GM18909 (cell line): ENCODE data around the gene TMEM139.

Source experiments
- ATAC-seq: cut with Tn5 transposase; IDR thresholded peaks from one replicate; pipeline ENCODE4 v1.9.1; 2021; ENCODE audit warnings: mild to moderate bottlenecking; ENCODE audit not compliant: unreplicated experiment, poor library complexity

The TMEM139 gene

DNA sequence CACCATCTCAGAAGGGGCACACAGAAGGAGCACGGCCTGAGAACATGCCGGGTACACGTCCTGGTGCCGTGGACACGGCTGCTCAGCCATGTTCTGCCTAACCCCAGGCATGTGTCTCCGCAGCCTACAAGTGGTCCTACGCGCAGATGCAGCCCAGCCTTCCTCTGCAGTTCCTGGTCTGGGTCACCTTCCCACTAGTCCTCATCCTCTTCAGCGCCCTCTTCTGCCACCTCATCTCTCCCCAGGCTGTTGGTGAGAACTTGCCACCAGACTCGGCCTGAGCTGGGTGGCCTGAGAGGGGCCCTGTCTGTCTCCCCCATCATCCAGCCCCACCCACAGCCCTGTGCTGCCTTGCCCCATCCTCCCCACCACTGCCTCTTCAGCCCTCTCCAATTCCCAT is 36.5 kb downstream of the TMEM139 start:
- no peak for ATAC-seq

DNA sequence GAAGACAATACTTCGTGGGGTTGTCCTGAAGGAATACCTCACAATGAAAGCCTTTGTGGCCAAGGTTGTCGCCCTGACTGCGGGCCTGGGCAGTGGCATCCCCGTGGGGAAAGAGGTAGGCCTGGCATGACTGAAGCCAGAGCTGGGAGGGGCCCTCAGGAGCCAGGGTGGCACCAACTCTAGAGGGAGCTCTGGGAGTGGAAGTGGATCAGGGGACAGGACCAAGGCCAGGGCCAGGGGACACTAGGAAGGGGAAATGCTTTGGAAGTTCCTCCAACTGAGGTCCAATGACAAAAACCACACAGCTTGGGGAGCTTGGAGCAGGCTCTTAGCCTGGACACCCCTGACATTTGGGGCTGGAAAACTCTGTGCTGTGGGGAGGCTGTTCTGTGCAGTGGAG is 37.0 kb downstream of the TMEM139 start:
- no peak for ATAC-seq

DNA sequence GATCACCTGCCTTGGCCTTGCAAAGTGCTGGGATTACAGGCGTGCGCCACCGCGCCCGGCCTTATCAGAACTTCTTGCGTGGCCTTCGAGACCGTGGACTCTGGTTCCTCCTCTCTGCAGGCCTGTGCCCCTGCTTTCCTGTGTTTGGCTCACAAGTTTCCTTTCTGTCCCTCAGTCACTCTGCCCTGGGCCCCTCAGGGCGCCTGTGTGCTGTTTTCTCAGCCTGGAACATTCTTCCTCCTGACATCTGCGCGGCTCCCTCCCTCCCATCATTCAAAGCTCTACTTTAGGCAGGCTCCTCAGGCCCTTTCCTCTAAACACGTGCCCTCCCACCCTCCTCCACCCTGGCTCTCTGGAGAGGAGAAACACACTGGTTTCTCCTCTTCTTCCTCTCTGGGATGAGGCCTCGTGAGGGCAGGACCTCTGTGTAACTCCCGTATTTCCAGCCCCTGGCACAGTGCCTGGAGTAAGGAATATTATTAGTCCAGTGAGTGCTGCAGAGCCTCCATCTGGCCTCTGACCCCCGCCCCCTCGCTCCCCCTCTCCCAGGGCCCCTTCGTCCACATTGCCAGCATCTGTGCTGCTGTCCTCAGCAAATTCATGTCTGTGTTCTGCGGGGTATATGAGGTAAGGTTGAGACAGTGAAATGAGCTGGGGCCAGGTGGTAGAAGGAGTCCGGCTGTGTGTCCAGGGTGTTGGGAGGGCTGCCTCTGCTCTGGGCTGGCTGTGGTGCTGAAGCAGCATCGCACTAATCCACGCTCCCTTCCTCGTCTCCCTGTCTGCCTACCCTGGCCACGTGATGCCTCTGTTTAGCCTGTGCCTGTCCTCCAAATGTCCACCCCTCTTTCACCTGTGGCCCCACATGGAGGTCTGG is 38.2 kb downstream of the TMEM139 start:
- no peak for ATAC-seq

DNA sequence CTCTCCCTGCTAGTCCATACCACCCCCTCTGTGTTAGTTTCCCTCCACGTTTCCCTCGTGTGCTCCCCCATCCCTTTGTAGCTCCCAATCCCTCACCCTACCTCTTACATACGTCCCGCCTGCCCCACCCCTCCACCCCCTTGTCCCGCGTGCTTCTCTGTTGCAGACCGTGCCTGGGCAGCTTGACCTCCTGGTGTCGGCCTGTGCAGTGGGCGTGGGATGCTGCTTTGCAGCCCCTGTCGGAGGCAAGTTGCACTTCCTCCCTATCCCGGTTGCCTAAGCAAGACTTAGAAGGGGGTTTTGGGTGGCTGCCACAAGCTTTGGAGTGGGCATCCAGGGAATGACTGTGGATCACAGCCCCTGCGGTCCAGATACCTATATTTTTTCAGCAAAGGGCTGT is 38.9 kb downstream of the TMEM139 start:
- ATAC-seq: no peak

DNA sequence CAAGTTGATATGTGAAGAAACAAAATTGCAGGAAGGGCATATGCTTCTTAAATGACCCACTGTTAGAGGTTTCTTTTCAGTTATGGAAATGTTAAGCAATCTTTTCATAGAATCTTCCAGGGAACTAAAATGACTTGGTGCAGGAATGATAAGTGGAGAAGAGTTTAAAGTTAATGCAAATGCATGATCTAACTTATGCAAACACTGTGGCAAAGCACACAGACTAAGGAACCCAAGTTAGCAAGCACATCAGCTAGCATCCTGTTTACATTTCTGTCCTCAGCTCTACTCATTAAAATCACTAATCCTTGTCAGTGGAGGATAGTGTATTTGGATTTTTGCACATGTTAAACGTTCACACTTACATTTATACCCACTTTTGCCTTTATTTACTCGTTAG is 40.5 kb downstream of the TMEM139 start:
- ATAC-seq: peak; percentile 74

GRCh38 chr7:143327903-143328302 is 43.1 kb downstream of the TMEM139 start:
- peak; percentile 73 for ATAC-seq

DNA sequence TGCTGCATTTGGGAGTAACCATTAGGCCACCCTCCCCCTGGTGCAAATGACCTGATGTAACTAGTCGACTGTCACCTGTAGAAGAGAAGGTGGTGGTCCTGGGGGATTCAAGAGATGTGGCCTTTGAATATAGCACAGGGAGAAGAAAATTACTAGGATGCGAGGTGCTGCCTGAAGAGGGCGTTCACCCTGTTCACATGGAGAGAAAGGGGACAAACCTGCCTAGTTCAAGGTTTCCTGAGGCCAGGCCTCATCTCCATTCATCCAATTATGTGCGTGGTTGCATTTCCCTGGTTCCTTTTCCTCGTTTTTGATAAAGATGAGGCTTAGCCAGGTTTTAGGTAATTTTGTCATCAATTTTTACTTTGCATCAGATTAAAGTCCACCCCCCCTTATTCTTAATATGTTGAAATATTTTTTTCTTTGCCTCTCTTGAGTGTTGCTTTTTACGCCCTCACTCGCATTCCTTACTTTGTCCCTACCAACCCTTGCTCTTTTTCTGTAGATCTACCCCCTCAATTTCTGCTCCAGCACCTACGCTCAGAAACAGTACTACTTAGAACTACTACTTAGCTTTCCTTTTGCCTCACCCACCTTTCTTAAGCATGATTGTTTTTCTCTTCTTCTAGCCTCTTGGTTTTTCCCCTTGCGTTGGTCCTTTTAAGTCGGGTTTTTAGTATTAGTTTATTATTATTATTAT is 44.9 kb downstream of the TMEM139 start:
- no peak for ATAC-seq

DNA sequence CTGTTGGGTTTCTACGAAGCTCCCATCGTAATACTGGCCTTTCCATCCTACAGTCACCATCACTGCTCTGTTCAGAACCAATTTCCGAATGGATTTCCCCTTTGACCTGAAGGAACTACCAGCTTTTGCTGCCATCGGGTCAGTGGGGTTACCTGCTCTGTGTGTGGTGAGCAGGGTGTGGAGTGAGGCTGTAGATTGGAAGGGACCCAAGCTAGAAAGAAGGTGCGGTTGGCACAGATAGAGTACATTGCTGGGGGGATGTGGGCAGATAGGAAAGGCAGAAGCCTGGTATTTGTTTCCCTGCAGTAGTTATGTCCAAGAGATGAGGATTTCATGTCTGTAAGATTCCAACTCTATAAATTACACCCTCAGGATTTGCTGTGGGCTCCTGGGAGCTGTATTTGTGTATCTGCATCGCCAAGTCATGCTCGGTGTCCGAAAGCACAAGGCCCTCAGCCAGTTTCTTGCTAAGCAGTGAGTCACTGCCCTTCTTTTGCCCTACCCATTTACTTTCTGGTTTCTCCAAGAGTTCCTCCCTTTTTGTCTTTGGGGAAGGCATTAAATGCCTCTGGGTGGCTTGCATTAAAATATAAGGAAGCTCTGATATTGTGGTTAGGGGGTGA is 46.5 kb downstream of the TMEM139 start:
- ATAC-seq: no peak

- no peak for ATAC-seq
Measured at GRCh38 chr7:143334244-143334643, 49.5 kb downstream of the TMEM139 start.

DNA sequence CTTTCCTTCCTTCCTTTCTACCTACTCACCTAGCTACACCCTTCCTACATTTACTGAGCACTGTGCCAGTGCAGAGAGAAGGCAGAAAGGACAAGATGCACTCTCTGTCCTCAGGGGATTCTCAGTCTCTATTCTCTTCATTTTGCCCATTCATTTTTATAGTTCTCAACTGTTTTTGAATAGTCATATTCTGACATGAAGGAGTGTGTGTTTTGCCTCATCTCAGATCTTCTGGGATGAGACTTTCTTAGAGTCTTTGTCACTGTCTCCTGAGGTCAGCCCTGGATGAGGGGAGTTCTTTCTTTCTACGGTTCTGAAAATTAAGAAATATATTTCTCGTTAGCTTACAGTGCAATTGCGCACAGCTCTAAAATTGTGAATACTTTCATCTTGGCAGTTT is 52.5 kb downstream of the TMEM139 start:
- ATAC-seq: no peak
